Testis (tissue), 2 donors: Measurements from ENCODE around the gene NACC2.

Source experiments
- CTCF ChIP-seq, 3 experiments: fragments of 450-650 bp in 2 of 3; fragments of 200-600 bp in 1 of 3; sonication (generic) in 1 of 3; IDR thresholded peaks; one replicate each; pipeline ENCODE4 v1.5.1; 2016 to 2019; ENCODE audit warnings: antibody characterized with exemption in 3 of 3, mild to moderate bottlenecking in 2 of 3, moderate library complexity in 1 of 3
- POLR2A ChIP-seq: fragments of 450-650 bp; IDR thresholded peaks from one replicate; pipeline ENCODE4 v1.6.1; 2017; ENCODE audit warnings: antibody characterized with exemption, mild to moderate bottlenecking, moderate library complexity

- TF ChIP-seq CTCF (IDR thresholded peaks at IDR 0.05) (no peak), POLR2A (no peak)
Observed at GRCh38 chr9:136107155-136107952, 12.3 kb upstream of the NACC2 start.
